NCI-H187 (cell line): ENCODE measurements around the gene CPSF3.
"Not testable (repeated sequence)": the region's sequence is repeated elsewhere in the genome, so short reads cannot be mapped to it uniquely, and the experiment has no call there.

Source experiments
- DNase-seq, 2 experiments: peaks; one replicate each; lab custom pipeline; 2025; lab: John Stamatoyannopoulos, UW

The CPSF3 gene

DNA sequence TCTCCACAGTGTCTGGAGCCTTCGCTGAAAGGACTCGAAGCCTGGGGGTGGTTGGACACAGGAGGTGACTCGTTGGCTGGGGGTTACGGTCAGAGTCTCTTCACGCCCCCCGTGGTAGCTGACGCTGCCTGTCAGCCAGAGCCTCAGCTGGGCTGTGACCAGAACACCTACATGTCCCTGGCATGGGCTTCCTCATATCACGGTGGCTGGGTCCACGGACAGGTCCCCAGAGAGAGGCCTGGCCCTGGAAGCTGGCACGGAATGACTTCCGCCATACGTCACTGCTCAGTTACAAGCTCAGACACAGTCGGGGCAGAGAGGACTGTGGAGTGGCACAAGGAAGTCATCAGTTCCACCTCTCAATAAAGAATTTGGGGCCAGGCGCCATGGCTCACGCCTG lies 28.6 kb upstream of the CPSF3 start:
- no peak for DNase-seq

DNA sequence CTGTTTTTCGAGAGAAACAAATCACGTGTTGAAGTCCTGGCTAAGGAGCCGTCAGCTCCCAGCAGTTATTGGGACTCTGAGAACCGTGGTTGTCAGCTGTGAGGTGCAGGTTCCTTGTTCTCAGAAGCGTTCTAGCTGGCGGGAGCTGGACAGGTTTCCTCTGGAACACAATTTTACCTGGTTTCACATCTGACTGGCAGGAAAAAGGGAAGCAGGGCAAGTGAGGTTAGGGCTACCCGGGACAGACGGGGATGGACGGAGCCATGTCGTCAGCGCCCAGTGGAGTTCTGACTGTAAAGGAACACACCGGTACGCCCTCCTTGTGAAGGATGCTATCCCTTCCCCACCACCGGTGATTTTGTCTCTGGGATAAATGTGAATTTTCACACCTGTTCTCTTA lies 26.3 kb upstream of the CPSF3 start:
- DNase-seq, result no peak

DNA sequence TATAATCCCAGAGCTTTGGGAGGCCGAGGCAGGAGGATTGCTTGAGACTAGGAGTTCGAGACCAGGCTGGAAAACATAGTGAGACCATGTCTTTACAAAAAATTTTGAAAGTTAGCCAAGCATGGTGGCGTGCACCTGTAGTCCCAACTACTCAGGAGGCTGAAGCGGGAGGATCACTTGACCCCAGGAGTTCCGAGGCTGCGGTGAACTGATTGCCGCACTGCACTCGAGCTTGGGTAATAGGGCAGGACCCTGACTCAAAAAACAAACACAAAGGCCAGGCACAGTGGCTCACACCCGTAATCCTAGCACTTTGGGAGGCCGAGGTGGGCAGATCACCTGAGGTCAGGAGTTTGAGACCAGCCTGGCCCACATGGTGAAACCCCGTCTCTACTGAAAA lies 25.2 kb upstream of the CPSF3 start:
- DNase-seq, result not testable (repeated sequence)

- DNase-seq, result no peak
Observed at GRCh38 chr2:9398881-9399780, 24.3 kb upstream of the CPSF3 start.

GRCh38 chr2:9400268-9401058 lies 23.0 kb upstream of the CPSF3 start:
- peak; percentile 20 to 54 for DNase-seq

- DNase-seq, result no peak
Observed at GRCh38 chr2:9401059-9401547, 22.4 kb upstream of the CPSF3 start.

GRCh38 chr2:9401646-9402371 lies 21.6 kb upstream of the CPSF3 start:
- DNase-seq, result no peak

DNA sequence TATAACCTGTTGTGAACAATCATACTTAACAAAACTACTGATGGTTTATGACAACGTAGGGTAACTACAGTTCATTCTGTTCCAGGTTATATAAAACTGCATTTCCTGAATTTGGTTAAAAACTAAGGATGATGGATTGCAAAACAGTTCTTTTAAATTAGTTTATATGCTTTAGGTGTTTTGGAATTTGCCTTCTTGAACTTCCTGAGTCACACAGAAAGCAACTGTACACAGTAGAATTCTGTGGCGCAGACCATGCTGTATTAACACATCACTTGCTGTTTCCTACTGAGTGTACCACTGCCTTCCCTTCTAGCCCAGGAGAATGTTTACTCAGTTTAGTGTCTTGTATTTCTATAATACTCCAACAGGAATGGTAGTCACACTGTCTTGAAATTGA lies 19.5 kb upstream of the CPSF3 start:
- no peak for DNase-seq

- DNase-seq, result no peak
Observed at GRCh38 chr2:9404451-9404850, 19.0 kb upstream of the CPSF3 start.

DNA sequence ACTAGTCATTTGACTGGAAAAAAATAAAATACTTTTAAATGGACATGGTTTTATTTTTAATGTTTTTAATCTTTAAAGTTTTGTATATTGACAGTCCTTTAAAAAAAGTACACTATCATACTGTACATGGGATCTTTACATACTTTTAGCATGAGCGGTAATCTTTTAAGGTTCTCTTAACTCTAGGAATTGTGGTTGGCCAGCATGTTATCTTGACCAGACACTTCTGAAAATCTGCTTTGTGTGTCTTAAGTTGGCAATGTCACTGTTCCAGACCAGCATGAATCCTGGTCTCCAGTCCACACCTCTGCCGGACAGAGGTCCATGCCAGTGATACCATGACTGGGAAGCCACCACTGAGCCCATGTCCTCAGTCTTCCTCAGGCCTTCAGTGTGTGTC lies 17.8 kb upstream of the CPSF3 start:
- DNase-seq, result no peak

GRCh38 chr2:9406529-9407362 lies 16.7 kb upstream of the CPSF3 start:
- DNase-seq, result no peak

DNA sequence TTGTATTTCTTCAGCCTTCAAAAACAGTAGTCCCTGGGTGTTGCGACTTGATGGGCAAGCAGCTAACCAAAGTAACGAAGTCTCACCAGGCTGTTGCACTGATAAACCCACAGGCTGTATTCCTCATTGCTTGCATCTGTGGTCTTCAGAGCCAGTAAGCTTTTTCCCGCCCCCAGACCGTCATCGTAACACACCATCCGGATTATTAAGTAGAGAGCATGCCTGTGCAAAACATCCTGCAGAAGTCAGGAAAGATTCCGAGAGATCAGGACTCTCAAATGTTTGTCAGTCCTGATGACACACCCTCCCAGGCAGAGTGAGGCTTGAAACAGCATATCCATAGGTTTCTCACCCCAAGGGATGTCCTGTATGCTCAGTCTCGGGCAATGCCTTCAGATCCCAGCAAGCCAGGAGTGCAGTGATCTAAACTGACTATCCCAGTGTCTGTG lies 16.1 kb upstream of the CPSF3 start:
- DNase-seq, result no peak

- DNase-seq, result no peak
Observed at GRCh38 chr2:9408641-9409151, 14.8 kb upstream of the CPSF3 start.

DNA sequence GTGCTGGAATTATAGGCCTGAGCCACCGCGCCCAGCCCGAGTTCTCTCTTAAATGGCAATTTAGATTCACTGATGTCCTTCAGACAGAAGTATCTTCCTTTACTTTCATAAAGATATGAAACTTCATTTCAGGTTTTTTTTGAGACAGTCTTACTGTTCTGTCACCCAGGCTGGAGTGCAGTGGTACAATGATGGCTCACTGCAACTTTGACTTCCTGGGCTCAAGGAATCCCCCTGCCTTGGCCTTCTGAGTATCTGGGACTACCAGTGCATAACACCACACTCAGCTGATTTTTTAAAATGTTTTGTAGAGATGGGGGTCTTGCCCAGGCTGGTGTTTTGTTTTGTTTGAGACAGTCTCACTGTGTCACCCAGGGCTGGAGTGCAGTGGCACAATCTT lies 13.3 kb upstream of the CPSF3 start:
- no peak for DNase-seq

DNA sequence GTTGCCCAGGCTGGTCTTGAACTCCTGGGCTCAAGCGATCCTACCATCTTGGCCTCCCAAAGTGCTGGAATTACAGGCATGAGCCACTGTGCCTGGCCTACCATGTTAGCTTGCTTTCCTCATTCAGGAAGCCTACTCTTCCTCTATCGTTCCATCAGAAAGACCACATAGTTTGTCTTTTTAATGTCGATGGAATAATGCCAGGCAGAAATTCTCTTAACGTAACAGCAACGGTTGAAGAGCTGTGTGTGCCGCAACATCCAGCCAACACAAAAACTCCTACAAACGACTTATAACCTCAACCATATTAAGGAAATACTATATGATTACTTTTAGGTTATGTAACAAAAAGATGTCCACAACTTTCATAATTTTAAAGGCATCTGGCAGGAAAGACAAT lies 10.7 kb upstream of the CPSF3 start:
- DNase-seq, result no peak

DNA sequence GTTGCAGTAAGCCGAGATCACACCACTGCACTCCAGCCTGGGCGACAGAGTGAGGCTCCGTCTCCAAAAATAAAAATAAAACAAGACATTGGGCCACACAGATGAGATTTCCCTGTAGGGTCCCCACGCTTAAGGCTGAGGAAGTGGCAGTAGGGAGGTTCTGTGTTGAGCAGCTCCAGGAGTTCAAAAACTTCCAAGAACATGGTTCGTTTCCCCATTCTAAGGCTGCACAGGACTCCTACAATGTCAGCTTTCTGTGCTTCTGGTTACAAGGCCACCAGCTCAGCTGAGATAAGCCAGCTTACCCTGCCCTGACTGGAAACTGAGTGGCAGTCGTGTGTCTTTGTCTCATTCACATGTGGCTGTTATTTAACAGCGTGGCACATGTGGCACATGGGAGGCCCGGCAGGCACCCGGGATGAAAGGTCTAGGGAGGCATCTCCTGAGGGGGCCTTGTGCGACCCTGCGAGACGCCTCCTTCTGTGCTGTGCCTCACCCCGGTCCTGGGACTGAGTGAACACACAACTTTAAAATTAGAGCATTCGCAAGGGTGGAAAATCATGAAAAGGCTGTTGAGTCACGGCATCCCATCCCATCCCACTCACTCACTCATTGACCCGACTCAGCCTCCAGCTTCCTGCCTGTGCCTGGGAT lies 7.8 kb upstream of the CPSF3 start:
- no peak for DNase-seq

DNA sequence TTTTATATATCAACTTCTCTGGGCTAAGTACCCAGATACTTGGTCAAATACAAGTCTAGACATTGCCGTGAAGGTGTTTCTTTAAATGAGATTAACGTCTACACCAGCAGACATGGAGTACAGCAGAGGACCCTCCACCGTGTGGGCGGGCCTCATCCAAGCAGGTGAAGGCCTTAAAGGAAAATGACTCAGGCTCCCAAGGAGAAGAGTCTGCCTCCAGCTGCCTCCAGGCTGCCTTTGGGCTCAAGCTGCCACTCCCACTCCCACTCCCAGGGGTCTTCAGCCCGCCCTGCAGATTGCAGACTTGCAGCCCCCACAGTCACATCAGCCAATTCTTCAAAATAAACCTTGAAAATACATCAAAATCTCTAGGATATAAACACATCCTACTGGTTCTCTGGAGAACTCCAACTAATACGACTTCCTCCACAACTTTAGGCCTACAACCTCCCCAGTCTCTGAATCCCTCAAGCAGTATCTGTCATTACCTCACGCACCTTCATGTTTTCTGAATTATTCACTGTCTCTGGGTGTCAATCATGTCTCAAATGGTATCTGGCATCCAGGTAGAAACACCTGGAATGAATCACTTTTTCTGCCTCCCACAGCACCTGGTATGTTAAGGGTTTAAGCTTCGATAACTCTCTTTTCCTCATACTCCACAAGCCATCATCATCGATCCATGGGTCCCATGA lies 7.0 kb upstream of the CPSF3 start:
- no peak for DNase-seq

GRCh38 chr2:9416962-9417316 lies 6.5 kb upstream of the CPSF3 start:
- DNase-seq, result no peak

DNA sequence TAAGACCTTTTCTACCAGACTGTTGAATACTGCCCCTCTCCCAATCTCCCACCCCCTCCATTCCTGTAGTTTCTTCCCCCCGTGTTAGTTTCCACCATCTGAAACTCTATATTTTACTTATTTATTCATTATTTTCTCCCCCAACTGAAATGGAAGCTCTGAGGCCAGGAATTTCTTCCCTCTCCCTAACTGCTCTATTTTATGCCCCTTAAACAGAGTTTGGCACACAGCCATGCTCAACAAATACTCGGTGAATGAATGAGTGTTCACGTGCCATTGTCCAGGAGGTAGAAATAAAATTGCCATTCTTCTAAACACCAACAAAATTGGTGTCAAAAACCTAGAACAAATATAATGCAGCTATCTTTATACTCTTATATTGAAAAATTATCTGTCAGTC lies 5.7 kb upstream of the CPSF3 start:
- DNase-seq, result no peak

GRCh38 chr2:9418746-9419145 lies 4.7 kb upstream of the CPSF3 start:
- DNase-seq, result no peak
